Measurements from ENCODE around the gene NDUFS5.

DNA sequence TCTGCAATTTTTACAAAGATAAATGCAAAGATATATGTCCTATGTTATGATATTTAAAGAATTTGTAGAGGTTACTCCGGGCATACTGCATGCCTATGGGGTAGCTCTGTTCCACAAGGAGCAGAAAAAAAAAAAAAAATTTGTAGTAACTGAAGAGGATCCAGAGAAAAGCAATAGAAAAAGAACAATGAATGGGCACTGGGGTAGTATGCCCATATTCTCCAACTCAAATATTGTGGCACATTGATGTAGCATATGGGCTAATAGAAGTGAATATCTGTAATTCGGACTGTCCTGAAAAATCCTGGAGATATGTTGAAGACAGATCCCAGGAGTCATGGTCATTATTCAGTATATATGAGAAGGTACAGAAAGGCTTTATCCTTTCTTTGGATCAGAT, 36.2 kb upstream of the NDUFS5 start:
- TF ChIP-seq, protein P1, sequence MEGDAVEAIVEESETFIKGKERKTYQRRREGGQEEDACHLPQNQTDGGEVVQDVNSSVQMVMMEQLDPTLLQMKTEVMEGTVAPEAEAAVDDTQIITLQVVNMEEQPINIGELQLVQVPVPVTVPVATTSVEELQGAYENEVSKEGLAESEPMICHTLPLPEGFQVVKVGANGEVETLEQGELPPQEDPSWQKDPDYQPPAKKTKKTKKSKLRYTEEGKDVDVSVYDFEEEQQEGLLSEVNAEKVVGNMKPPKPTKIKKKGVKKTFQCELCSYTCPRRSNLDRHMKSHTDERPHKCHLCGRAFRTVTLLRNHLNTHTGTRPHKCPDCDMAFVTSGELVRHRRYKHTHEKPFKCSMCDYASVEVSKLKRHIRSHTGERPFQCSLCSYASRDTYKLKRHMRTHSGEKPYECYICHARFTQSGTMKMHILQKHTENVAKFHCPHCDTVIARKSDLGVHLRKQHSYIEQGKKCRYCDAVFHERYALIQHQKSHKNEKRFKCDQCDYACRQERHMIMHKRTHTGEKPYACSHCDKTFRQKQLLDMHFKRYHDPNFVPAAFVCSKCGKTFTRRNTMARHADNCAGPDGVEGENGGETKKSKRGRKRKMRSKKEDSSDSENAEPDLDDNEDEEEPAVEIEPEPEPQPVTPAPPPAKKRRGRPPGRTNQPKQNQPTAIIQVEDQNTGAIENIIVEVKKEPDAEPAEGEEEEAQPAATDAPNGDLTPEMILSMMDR (IDR thresholded peaks at IDR 0.05): no peak
- TF ChIP-seq POLR2A (IDR thresholded peaks at IDR 0.05): no peak
